ENCODE measurements around the gene DHX58. TPM values are rescaled to one million over a fixed set of nuclear protein-coding genes. Genes with fewer than 3 reads are reported as not detected.

The DHX58 gene
- total RNA-seq, 2 experiments from 2014 or later = 7.0 to 7.6 TPM

- ChIA-PET POLR2A (no interaction called here), CTCF (interaction anchor here (0.8 to 2.5 kb wide), 11 partner anchors 9 to 152 kb away, joined by 3 to 15 read pairs (median 4); partner anchors contain the start of genes GHDC and NKIRAS2)
Observed at GRCh38 chr17:42116705-42117396, 4.3 kb upstream of the DHX58 start.

GRCh38 chr17:42114118-42114517, 1.6 kb upstream of the DHX58 start:
- CTCF ChIA-PET = interaction anchor here (1.1 to 4.6 kb wide), 4 partner anchors 47 to 98 kb away, joined by 3 to 29 read pairs (median 4); partner anchors contain the start of genes DNAJC7, KCNH4 and NKIRAS2
- POLR2A ChIA-PET = interaction anchor here (1.3 to 1.7 kb wide), 2 partner anchors 94 to 96 kb away, joined by 5 to 6 read pairs; partner anchors contain the start of genes DNAJC7 and NKIRAS2

GRCh38 chr17:42113293-42114069, 967 bp upstream of the DHX58 start:
- ChIA-PET CTCF (interaction anchor here (0.9 to 4.6 kb wide), 9 partner anchors 46 to 198 kb away, joined by 3 to 29 read pairs (median 4); partner anchors contain the start of genes DNAJC7, KCNH4 and NKIRAS2), POLR2A (interaction anchor here (0.6 to 3.0 kb wide), 7 partner anchors 10 to 147 kb away, joined by 4 to 7 read pairs (median 5); partner anchors contain the start of genes CNP, DNAJC7 and NKIRAS2)

DNA sequence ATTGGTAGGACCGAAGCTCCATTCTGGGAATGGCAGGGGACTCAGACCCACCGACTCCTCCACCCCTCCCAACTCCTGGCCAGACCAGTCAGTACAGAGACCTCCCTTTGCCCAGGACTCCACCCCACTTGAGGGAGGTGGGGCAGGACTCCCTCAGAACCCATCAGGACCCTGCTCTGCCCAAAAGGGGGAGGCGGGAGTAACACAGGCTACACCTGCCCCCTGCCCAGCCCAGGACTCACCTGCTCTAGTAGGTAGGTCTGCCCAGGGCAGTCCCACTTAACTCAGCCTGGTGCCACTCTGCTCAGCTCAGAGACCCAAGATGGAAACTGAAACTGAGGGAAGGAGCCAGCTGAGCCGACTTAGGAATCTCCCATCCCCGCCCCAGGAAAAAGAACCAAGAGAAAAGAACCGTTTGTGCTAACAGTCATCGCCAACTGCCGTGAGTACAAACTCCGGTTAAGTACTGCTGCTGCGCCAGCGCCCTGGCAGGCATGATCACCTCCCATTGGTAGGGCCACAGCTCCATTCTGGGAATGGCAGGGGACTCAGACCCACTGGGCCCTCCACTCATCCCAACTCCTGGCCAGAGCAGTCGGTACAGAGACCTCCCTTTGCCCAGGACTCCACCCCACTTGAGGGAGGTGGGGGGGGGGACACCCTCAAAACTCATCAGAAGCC, 503 bp downstream of the DHX58 start:
- ChIA-PET POLR2A (interaction anchor here (0.6 to 3.0 kb wide), 7 partner anchors 8 to 181 kb away, joined by 3 to 7 read pairs (median 4); partner anchors contain the start of genes CNP, KAT2A, ODAD4 and ZNF385C), CTCF (interaction anchor here (0.5 to 4.6 kb wide), 9 partner anchors 10 to 279 kb away, joined by 3 to 29 read pairs (median 4); partner anchors contain the start of genes DNAJC7 and NKIRAS2)

- CTCF ChIA-PET = interaction anchor here (0.5 to 4.6 kb wide), 5 partner anchors 10 to 278 kb away, joined by 3 to 29 read pairs (median 4); partner anchors contain the start of genes DNAJC7 and NKIRAS2
- POLR2A ChIA-PET = interaction anchor here (1.3 to 3.0 kb wide), 2 partner anchors 9 to 145 kb away, joined by 4 to 7 read pairs; partner anchors contain the start of genes CNP and KAT2A
Observed at GRCh38 chr17:42111265-42111636, 1.3 kb downstream of the DHX58 start.

GRCh38 chr17:42110301-42111264, 1.9 kb downstream of the DHX58 start:
- ChIA-PET POLR2A (interaction anchor here (1.3 to 3.0 kb wide), 2 partner anchors 10 to 144 kb away, joined by 4 to 7 read pairs; partner anchors contain the start of genes CNP and KAT2A), CTCF (interaction anchor here (1.3 to 4.6 kb wide), 4 partner anchors 9 to 91 kb away, joined by 4 to 29 read pairs (median 8); partner anchors contain the start of genes DNAJC7 and NKIRAS2)

GRCh38 chr17:42109086-42109485, 3.4 kb downstream of the DHX58 start:
- ChIA-PET POLR2A (interaction anchor here (0.5 kb wide), 1 partner anchor 497 kb away, joined by 3 read pairs; no protein-coding TSS in a partner anchor), CTCF (interaction anchor here (0.9 to 1.6 kb wide), 4 partner anchors 8 to 145 kb away, joined by 3 to 6 read pairs (median 6); no protein-coding TSS in a partner anchor)

DNA sequence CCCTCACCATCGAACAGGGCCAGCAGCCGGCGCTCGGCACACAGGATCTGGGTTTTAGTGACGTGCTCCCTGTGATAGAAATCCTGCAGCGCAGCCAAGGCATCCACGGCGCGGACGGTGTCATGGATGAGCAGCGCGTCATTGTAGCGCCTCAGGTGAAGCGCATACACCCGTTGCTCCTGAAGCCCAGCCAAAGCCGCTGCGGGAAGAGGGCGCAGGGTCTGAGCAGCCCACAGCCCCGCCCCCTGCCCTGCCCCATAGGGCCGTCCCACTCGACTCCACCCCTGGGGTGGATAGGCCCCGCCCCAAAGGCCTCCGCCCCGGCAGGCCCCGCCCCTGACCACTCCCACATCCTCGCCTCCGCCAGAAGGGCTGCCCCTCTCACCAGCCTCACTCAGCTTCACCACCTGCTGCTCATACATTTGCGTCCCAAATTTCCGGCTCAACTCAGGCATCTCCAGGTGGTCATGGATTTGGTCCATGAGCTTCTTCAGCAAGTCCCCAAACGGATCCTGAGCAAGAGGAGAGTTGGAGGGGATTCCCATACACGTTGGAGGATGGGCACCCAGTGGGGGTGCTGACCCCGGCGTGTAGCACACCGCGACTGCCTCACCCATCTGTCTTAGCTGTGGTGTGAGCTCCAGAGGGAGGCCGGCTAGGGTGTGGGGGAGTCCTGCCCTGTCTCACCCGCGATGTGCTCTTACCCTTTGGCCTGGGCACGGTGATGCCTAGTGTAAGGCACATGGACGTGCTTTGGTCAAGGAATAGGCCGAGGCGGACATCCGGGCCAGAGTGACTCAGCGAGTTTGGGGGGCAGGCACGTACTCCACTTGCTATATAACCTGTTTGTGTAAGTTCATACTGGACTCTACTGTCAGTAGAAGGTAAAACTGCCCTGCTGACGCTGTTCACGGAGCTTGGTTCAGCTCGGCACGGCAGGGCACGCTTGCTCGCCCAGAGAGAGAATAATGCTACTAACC, 4.6 kb downstream of the DHX58 start:
- CTCF ChIA-PET = interaction anchor here (1.0 to 2.2 kb wide), 6 partner anchors 9 to 145 kb away, joined by 4 to 5 read pairs (median 4); partner anchors contain the start of genes KCNH4 and NKIRAS2
- POLR2A ChIA-PET = interaction anchor here (0.5 to 1.4 kb wide), 3 partner anchors 61 to 92 kb away, joined by 4 read pairs; no protein-coding TSS in a partner anchor

DNA sequence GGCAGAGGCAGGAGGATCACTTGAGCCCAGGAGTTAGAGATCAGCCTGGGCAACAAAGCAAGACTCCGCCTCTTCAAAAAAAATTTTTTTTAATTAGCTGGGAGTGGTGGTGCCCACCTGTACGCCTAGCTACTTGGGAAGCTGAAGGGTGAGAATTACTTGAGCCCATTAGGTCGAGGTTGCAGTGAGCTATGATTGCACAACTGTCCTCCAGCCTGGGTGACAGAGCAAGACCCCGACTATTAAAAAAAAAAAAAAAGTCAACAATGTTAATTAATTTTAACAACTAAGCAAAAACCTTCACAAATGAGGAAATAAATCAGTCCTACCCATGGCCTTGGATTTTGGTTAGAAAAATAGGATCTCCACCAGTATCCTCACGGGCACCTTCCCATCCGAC, 5.4 kb downstream of the DHX58 start:
- ChIA-PET CTCF (interaction anchor here (0.9 to 2.2 kb wide), 7 partner anchors 9 to 144 kb away, joined by 3 to 8 read pairs (median 4); partner anchors contain the start of genes KCNH4 and NKIRAS2), POLR2A (interaction anchor here (0.6 to 0.8 kb wide), 2 partner anchors 61 to 140 kb away, joined by 3 to 4 read pairs; no protein-coding TSS in a partner anchor)

- POLR2A ChIA-PET = no interaction called here
- CTCF ChIA-PET = interaction anchor here (0.6 to 2.1 kb wide), 3 partner anchors 9 to 297 kb away, joined by 3 to 8 read pairs (median 4); partner anchors contain the start of gene KCNH4
Observed at GRCh38 chr17:42106009-42106408, 6.5 kb downstream of the DHX58 start.

DNA sequence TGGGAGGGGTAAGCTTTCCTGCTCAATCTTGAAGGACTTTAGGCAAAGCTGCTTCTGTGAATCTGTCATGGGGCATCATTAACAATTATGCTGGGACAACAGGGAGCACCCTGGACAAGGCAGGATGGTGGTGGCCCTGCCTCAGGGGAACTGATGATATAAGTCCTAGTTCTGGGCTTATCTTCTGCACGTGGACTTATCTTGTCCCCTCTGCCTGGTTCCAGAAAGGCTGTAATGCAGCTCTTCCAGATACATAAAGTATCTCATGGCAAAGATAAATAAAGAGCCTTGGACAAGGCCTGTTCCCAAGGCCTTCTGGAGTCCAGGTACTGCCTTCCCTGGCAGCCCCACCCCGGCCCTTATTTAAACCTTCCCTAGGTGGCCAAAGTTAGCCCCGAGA, 8.2 kb downstream of the DHX58 start:
- ChIA-PET POLR2A (no interaction called here), CTCF (interaction anchor here (0.7 kb wide), 1 partner anchor 88 kb away, joined by 3 read pairs; no protein-coding TSS in a partner anchor)

GRCh38 chr17:42103221-42103954, 9.1 kb downstream of the DHX58 start:
- ChIA-PET CTCF (interaction anchor here (0.6 to 0.7 kb wide), 2 partner anchors 17 to 87 kb away, joined by 3 read pairs; no protein-coding TSS in a partner anchor), POLR2A (interaction anchor here (1.2 kb wide), 1 partner anchor 9 kb away, joined by 4 read pairs; the partner anchor contains the start of gene DHX58)

DNA sequence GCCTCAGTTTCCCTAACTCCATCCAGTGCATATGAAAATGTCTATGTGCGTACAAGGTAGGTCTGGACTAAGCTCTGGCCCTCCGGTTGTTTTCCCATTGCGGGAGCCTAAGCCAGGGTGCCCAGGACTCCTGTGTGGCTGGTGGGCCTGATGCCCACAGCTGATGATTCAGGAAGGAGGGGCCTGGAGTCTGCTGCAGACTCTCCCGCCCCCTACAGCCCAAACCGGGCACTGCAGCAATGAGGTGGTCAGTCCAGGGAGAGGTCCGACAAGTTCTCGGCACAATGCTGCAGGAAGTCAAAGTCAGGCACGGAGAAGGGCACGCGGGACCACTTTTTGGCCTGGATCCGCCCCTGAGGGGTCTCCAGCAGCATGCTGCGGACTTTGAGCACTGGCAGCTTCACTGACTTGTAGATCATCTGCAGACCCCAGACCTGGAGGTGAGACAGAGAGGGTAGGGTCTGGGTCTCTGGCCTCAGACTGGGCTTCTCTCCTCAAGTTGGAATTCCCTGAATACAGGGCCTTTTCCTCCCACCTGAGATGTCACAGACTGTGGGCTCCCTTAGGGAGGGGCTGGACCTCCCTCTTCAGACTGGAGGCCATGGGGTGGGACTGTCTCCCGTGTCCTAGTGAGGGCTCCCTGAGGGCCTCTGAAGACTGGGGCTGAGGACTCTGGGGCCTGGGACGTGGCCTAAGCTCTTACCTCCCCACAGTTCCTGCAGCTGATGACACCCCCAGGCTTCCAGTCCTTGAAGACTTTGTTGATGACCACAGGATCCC, 10.8 kb downstream of the DHX58 start:
- POLR2A ChIA-PET = interaction anchor here (1.1 kb wide), 1 partner anchor 84 kb away, joined by 3 read pairs; the partner anchor contains the start of gene DNAJC7
- CTCF ChIA-PET = interaction anchor here (0.5 to 1.9 kb wide), 26 partner anchors 8 to 406 kb away, joined by 3 to 13 read pairs (median 3); partner anchors contain the start of genes DNAJC7 and NKIRAS2
